ENCODE measurements around the gene SLC25A38.

DNA sequence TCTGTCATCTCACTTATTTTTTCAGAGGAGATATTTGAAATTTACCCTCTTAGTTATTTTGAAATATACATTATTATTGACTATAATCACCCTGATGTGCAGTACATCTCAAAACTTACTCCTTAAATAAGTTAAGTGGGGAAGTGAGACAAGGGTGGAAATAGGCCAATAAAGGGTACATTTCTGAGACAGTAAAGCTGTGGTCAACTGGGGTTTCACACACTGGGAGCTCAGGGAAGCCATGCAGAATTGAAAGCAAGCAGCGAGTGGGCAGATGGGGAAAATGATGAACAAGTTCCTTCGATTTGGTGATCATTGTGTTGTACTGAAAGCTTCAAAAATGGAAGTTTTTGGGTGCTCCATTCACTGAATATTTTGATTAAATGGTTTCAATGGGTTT lies 62.8 kb downstream of the SLC25A38 start:
- TF ChIP-seq, protein P1, sequence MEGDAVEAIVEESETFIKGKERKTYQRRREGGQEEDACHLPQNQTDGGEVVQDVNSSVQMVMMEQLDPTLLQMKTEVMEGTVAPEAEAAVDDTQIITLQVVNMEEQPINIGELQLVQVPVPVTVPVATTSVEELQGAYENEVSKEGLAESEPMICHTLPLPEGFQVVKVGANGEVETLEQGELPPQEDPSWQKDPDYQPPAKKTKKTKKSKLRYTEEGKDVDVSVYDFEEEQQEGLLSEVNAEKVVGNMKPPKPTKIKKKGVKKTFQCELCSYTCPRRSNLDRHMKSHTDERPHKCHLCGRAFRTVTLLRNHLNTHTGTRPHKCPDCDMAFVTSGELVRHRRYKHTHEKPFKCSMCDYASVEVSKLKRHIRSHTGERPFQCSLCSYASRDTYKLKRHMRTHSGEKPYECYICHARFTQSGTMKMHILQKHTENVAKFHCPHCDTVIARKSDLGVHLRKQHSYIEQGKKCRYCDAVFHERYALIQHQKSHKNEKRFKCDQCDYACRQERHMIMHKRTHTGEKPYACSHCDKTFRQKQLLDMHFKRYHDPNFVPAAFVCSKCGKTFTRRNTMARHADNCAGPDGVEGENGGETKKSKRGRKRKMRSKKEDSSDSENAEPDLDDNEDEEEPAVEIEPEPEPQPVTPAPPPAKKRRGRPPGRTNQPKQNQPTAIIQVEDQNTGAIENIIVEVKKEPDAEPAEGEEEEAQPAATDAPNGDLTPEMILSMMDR (IDR thresholded peaks at IDR 0.05) = no peak
- TF ChIP-seq POLR2A (IDR thresholded peaks at IDR 0.05) = no peak
